ES-I3 (cell line): Measurements from ENCODE around the gene SLAMF6.

ENCODE experiments used
- H3K36me3 ChIP-seq: 2 replicates; pipeline ENCODE4 v1.6.1; 2013; ENCODE audit warnings: mild to moderate bottlenecking, low read length, control low read depth, moderate library complexity; ENCODE audit not compliant: insufficient read depth
- H3K4me1 ChIP-seq: 2 replicates; pipeline ENCODE4 v1.6.1; 2013; ENCODE audit warnings: mild to moderate bottlenecking, control low read depth, low read length; ENCODE audit not compliant: insufficient read depth
- H3K9ac ChIP-seq: 2 replicates; pipeline ENCODE4 v1.6.1; 2013; ENCODE audit warnings: low read depth, mild to moderate bottlenecking, low read length, moderate library complexity
- H3K9me3 ChIP-seq: 2 replicates; pipeline ENCODE4 v1.6.1; 2013; ENCODE audit warnings: mild to moderate bottlenecking, low read length, moderate library complexity; ENCODE audit not compliant: control insufficient read depth, insufficient read depth

The SLAMF6 gene

GRCh38 chr1:160550572-160551034 lies 27.5 kb upstream of the SLAMF6 start:
- no peak overlapping the region for H3K9ac ChIP-seq
- H3K9me3 ChIP-seq: no peaks in the 10 kb centered on the region
- H3K36me3 ChIP-seq: no peaks in the 10 kb centered on the region
- H3K4me1 ChIP-seq: no peaks in the 10 kb centered on the region

- Histone ChIP-seq H3K36me3 (no peaks in the 10 kb centered on the region), H3K9me3 (no peaks in the 10 kb centered on the region), H3K4me1 (no peaks in the 10 kb centered on the region), H3K9ac (no peak overlapping the region)
Measured at GRCh38 chr1:160549665-160550006, 26.6 kb upstream of the SLAMF6 start.

DNA sequence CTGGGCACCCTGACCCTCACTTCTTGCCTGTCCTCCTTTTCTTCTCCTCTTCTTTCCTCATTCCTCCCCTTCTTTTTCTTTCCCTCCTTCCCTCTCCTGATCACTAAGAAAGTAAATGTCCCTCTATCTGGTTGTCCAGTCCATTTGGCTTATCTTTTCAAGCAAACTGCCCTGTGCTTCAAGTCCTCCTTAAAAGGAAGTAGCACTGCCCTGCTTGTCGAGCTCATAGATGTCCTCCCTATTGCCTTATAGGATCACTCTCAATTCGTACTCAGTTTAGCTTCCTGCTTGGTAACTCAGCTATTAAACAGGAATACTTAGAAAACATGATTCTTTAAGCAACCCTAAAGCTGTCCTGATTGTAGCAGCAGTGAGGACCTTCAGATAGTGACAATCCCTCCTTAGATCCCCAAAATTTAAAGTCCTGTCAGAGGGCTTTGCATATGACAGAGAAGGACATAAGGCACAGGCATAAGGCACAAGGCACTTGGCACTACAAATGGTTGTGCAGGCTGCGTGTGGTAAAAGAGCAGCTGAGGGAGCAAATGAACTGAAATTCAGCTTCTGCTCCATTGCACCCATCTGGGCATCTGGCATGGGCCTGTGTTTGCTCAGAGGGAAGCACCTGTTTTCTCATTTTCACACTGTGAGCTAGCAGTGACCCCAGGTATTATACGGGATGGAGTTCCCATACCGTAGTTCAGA lies 26.1 kb upstream of the SLAMF6 start:
- Histone ChIP-seq H3K4me1 (no peaks in the 10 kb centered on the region), H3K9ac (no peak overlapping the region), H3K36me3 (no peaks in the 10 kb centered on the region), H3K9me3 (no peaks in the 10 kb centered on the region)

DNA sequence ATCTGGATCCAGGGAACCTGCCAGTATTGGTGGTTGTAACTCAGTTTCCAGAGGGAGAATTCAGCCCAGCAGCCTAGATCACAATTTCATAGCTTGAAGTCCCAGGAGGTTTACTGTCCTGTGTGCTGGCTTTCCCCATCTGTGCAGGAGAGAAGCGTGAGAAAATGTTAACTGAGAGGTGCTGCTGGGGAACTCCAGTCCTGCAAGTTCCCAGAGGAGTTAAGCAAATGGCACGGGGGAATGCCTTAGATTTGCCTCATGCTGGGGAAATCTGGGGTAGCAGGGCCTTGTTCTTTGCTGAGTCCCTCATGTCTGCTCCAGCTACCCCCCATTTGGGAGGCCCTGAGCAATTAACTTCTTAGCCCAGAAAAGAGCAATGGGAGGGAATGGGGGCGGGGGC lies 25.1 kb upstream of the SLAMF6 start:
- H3K36me3 ChIP-seq: no peaks in the 10 kb centered on the region
- H3K9ac ChIP-seq: no peak overlapping the region
- no peaks in the 10 kb centered on the region for H3K4me1 ChIP-seq
- H3K9me3 ChIP-seq: no peaks in the 10 kb centered on the region

DNA sequence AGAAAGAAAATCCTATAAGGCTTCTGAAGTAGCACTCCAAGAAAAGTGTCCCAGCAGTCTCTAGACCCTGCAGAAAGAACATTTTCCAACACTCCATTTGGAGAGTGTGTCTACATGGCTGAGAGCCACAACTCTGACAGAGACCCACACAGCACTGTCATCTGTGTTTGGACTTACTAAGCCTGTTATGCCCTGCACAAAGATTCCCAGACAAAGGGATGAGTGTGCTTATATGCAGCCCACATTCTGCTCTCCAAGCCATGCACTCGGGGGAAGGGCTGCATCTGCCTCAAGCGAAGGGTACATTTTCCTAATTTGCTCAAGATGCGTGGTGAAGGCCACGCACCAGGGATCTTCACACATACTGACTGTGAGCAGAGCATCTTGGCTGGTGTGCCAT lies 24.4 kb upstream of the SLAMF6 start:
- Histone ChIP-seq H3K36me3 (no peaks in the 10 kb centered on the region), H3K9me3 (no peaks in the 10 kb centered on the region), H3K9ac (no peak overlapping the region)

DNA sequence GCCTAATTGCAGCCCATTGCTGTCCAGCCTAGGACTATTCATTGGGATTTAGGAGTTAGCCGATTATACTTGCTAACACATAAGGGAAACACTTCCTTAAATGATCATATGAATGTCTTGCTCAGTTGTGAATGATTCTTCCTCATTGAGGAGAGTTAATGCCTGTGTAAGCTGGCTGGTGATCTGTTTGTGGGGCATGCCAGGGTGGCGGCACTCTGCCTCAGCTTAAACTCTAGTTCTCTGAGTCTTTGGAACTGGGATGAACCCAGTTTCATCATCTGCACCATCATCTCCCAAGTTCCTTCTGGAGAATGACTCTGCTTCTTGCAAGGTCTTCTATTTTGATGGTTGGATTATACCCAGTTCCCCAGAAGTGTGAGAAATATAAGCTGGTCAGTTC lies 23.9 kb upstream of the SLAMF6 start:
- no peak overlapping the region for H3K9ac ChIP-seq

More for the DNA sequence above, 24.4 kb upstream of the SLAMF6 start:
- no peaks in the 10 kb centered on the region for H3K4me1 ChIP-seq

GRCh38 chr1:160544647-160545046 lies 21.6 kb upstream of the SLAMF6 start:
- Histone ChIP-seq H3K9me3 (no peaks in the 10 kb centered on the region), H3K4me1 (no peaks in the 10 kb centered on the region), H3K36me3 (no peaks in the 10 kb centered on the region), H3K9ac (no peak overlapping the region)

More for the DNA sequence above, 23.9 kb upstream of the SLAMF6 start:
- Histone ChIP-seq H3K4me1 (no peaks in the 10 kb centered on the region), H3K9me3 (no peaks in the 10 kb centered on the region), H3K36me3 (no peaks in the 10 kb centered on the region)

DNA sequence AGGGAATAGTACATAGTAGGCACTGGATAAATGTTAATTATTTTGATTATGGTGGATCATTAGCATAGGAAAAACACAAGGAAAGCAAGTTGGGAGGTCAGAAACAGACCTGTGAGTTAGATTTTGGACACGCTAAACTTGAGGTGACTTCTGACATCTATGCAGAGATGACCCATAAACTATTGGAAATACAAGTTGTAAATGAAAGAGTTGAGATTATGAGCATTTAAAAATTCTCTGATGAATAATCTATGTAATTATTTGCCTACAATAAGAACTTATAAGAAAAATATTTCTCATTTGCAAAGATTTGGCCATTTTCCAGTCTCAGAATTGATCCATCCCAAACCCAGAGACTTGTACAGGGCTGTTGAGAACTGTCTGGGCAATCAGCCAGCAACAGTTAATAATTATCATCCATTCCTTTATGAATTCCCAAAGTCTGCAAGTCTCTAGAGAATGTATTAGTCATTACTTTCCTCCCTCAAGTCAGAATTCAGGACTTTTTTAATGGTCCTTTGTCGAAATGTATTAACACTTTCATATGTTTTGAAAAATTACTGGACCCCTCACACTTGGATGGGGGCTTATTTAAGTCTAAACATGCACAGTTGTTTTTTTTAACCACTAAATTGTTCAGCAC lies 19.4 kb upstream of the SLAMF6 start:
- Histone ChIP-seq H3K9me3 (no peaks in the 10 kb centered on the region), H3K36me3 (no peaks in the 10 kb centered on the region), H3K4me1 (no peaks in the 10 kb centered on the region), H3K9ac (no peak overlapping the region)

DNA sequence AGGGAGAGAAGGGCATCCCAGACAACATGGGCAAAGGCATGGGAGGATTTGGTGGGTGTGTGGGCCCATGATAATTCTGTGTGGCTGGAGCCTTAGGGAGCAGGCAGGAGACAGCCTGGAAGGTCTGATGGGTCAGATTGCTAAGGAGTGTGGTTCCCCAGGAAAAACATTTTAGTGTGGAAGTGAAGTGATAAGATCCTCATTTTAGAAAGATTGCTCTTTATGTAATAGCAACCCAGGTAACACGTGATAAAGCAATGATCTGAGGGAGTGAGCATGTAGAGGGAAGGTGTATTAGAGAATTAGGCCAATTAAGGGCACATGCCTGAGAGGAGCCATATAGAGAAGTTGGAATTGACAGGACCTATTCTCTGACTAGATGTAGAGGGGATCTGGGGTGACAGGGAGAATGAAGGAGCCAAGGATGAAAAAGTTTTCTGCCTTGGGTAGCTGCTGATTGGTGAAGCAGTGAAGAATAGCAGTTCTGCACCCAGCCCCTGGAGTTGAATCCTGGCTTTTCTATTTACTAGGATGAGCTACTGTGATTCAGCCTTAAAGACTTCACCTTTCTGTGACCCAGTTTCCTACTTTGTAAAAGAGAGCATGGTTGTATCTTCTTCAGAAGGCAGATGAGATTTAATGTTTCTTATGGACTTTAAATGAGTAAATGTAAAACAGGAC lies 18.7 kb upstream of the SLAMF6 start:
- H3K36me3 ChIP-seq: no peaks in the 10 kb centered on the region
- no peak overlapping the region for H3K9ac ChIP-seq
- H3K4me1 ChIP-seq: no peaks in the 10 kb centered on the region
- no peaks in the 10 kb centered on the region; the same call in 1 of the 2 replicates for H3K9me3 ChIP-seq

GRCh38 chr1:160540859-160541233 lies 17.8 kb upstream of the SLAMF6 start:
- H3K4me1 ChIP-seq: no peaks in the 10 kb centered on the region
- H3K9ac ChIP-seq: no peak overlapping the region
- no peaks in the 10 kb centered on the region; the same call in 1 of the 2 replicates for H3K9me3 ChIP-seq
- no peaks in the 10 kb centered on the region for H3K36me3 ChIP-seq

DNA sequence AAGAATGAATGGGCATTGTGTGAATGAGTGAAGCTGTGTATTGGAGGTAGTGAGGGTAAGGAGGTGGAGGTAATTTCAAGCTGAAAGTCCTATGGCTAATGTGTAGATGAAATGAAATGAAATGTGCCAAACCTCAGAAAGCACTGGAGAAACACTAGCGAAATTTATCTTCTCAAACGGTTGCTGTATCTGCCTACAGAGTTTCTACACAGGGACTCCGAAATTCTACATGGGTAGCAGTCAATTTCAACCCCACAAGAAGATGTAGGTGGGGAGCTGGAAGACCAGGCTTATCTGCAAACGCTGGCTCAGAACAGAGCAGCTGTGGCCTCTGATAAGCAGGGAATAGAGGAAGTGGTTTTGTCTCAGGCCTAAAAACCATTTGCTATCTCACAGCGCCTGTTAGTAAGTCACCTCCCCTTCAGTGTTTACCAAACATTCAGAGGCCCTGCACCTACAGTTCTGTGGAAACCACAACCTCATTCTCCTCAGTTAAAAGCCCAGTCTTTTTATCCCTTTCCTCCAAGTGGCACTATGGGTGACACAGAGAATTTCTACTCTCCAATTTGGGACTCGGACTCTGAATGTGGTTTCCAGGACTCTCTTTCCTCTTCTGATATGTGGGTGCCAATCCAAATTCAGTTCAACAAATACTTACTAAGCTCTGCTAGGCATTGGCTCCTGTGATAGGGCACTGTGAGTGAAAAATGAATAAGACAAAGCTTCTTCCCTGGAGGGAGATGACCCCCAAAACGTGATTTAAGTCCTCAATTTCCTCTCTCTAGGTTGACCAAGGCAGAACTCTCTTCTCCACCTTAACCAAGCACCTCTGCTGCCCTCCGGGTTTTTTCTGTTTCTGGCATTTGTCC lies 17.2 kb upstream of the SLAMF6 start:
- Histone ChIP-seq H3K4me1 (no peaks in the 10 kb centered on the region), H3K9me3 (peaks cover 2% of the 10 kb centered on the region; the same call in 1 of the 2 replicates), H3K36me3 (no peaks in the 10 kb centered on the region), H3K9ac (no peak overlapping the region)

- Histone ChIP-seq H3K4me1 (no peaks in the 10 kb centered on the region), H3K36me3 (no peaks in the 10 kb centered on the region), H3K9me3 (peaks cover 2% of the 10 kb centered on the region; the same call in 1 of the 2 replicates), H3K9ac (no peak overlapping the region)
Measured at GRCh38 chr1:160539684-160539989, 16.6 kb upstream of the SLAMF6 start.

DNA sequence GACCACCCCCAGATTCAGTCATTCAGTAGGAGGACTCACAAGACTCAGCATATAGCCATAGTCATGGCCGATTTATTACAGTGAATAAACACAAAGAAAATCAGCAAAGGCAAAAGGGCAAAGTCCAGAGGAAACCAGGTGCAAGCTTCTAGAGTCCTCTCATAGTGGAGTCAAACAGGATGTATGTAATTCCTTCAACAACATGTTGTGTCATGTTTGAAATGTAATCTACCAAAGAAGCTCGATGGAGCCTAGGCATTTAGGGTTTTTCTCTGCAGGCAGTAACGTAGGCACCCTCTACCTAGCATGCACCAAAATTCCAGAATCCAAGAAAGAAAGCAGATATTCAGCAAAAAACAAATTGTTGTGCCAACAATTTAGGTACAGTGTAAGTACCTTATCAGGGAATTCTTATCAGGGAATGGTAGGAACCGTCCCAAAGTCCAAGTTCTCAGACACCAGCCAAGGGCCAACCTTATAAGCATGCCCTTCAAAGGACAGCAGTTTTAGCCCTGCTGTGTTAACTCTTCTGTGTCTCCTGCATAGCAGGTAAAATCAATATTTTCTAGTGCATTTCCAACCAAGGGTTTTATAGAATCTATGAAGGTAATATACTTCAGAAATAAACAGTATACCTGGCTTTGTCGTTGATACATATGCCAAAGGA lies 16.1 kb upstream of the SLAMF6 start:
- Histone ChIP-seq H3K36me3 (no peaks in the 10 kb centered on the region), H3K9me3 (peaks cover 2% of the 10 kb centered on the region; the same call in 1 of the 2 replicates), H3K4me1 (no peaks in the 10 kb centered on the region), H3K9ac (no peak overlapping the region)
